AG04450 (cell line): ENCODE measurements around the gene MCL1. TPM values are rescaled to one million over a fixed set of nuclear protein-coding genes. Genes with fewer than 3 reads are reported as not detected.
"Not testable (repeated sequence)": the region's sequence is repeated elsewhere in the genome, so short reads cannot be mapped to it uniquely, and the experiment has no call there.

Source experiments
- CTCF ChIA-PET: fragments of 300-600, 350-600 bp; formaldehyde crosslinking; extraction: SDS; loops from one replicate; lab custom pipeline; 2022; ENCODE audit warnings: antibody characterized with exemption, inconsistent platforms; lab: Charles Lee
- POLR2A ChIA-PET: fragments of 350-600 bp; formaldehyde crosslinking; extraction: SDS; loops from one replicate; lab custom pipeline; 2021; ENCODE audit warnings: antibody characterized with exemption, inconsistent platforms; lab: Yijun Ruan, JAX
- DNase-seq: peaks from one replicate; pipeline ENCODE4 v3.0.0-alpha.2; 2011; ENCODE audit warnings: low read depth, low spot score
- H3K27ac ChIP-seq: one replicate; pipeline ENCODE4 v1.5.1; 2012; ENCODE audit warnings: low read depth, low read length, control low read depth
- H3K27me3 ChIP-seq: one replicate; pipeline ENCODE4 v1.6.0; 2012; ENCODE audit warnings: low read length; ENCODE audit not compliant: control insufficient read depth, insufficient read depth
- H3K4me3 ChIP-seq: 2 replicates; pipeline ENCODE4 v1.5.1; 2011; ENCODE audit warnings: mild to moderate bottlenecking, low read depth, low read length, control low read depth
- H3K9me3 ChIP-seq: 2 replicates; pipeline ENCODE4 v1.5.1; 2012; ENCODE audit warnings: low read length; ENCODE audit not compliant: control insufficient read depth, insufficient read depth
- polyA plus RNA-seq: library from polyadenylated mRNA; depleted of rRNA; stranded (reverse); fragments of >200 nt; gene quantifications from 2 replicates; pipeline ENCODE4 v1.2.3, GENCODE V29; 2011
- TF ChIP-seq, protein P1 (sequence below): IDR thresholded peaks from 2 replicates; pipeline ENCODE4 v1.5.1; 2011; ENCODE audit warnings: low read depth, low read length, control low read depth, inconsistent platforms

Gene MCL1
- polyA plus RNA-seq, 1 experiment: 138 TPM

DNA sequence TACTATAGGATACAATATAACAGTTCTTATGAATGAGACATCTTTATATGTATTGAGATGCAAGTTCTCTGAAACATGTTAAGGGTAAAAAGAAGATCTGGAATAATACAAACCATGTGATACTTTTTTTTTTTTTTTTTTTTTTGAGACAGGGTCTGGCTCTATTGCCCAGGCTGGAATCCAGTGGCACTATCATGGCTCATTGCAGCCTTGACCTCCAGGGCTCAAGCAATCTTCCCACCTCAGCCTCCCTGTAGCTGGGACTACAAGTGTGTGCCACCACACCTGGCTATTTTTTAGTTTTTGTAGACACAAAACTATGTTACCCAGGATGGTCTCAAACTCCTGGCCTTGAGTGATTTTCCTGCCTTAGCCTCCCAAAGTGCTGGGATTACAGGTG is 22.1 kb upstream of the MCL1 start:
- TF ChIP-seq, protein P1, sequence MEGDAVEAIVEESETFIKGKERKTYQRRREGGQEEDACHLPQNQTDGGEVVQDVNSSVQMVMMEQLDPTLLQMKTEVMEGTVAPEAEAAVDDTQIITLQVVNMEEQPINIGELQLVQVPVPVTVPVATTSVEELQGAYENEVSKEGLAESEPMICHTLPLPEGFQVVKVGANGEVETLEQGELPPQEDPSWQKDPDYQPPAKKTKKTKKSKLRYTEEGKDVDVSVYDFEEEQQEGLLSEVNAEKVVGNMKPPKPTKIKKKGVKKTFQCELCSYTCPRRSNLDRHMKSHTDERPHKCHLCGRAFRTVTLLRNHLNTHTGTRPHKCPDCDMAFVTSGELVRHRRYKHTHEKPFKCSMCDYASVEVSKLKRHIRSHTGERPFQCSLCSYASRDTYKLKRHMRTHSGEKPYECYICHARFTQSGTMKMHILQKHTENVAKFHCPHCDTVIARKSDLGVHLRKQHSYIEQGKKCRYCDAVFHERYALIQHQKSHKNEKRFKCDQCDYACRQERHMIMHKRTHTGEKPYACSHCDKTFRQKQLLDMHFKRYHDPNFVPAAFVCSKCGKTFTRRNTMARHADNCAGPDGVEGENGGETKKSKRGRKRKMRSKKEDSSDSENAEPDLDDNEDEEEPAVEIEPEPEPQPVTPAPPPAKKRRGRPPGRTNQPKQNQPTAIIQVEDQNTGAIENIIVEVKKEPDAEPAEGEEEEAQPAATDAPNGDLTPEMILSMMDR: no peak
- Histone ChIP-seq H3K27ac (no peak overlapping the region), H3K4me3 (no peak overlapping the region), H3K9me3 (no peaks in the 10 kb centered on the region), H3K27me3 (no peaks in the 10 kb centered on the region)
- DNase-seq: no peak
- ChIA-PET CTCF (no interaction called here), POLR2A (no interaction called here)

DNA sequence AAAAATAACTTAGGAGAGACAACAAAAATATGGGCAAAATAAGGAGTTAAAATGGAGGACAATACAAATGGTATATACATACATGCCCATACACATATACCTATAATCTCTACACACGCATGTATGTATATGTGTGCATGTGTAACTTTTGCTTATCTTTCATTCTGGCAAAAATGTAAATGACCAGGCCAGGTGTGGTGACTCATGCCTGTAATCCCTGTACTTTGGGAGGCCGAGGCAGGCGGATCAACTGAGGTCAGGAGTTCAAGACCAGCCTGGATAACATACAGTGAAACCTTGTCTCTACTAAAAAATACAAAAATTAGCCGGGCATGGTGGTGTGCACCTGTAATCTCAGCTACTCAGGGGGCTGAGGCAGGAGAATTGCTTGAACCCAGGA is 18.9 kb upstream of the MCL1 start:
- CTCF ChIA-PET, H3K27me3 ChIP-seq: not testable (repeated sequence)
- POLR2A ChIA-PET: interaction anchor here (2.3 kb wide), 1 partner anchor 18 kb away, joined by 9 read pairs; the partner anchor contains the start of gene MCL1

DNA sequence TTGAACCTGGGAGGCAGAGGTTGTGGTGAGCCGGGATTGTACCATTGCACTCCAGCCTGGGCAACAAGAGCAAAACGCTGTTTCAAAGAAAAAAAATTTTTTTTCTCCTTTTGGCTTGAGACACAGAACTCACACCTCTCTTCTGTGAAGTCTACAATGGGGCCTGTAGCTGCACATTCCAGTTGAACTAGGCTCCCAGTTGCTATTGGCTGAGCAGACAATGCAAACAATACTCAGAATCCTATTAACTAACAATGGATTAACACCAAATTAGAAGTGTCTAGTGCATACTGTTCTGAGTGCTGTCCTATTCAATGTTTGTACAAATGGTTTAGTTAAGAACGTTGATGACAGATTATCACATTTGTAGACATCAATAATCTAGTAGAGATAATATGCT is 17.6 kb upstream of the MCL1 start:
- POLR2A ChIA-PET: interaction anchor here (1.1 to 2.3 kb wide), 2 partner anchors 17 to 32 kb away, joined by 5 to 9 read pairs; partner anchors contain the start of genes ENSA and MCL1
- DNase-seq: no peak
- Histone ChIP-seq H3K9me3 (no peaks in the 10 kb centered on the region), H3K4me3 (no peak overlapping the region), H3K27me3 (no peaks in the 10 kb centered on the region), H3K27ac (no peak overlapping the region)
- CTCF ChIA-PET: no interaction called here
- TF ChIP-seq, protein P1: no peak

More for the DNA sequence above, 18.9 kb upstream of the MCL1 start:
- not testable (repeated sequence) for H3K4me3 ChIP-seq, H3K9me3 ChIP-seq, DNase-seq, H3K27ac ChIP-seq

DNA sequence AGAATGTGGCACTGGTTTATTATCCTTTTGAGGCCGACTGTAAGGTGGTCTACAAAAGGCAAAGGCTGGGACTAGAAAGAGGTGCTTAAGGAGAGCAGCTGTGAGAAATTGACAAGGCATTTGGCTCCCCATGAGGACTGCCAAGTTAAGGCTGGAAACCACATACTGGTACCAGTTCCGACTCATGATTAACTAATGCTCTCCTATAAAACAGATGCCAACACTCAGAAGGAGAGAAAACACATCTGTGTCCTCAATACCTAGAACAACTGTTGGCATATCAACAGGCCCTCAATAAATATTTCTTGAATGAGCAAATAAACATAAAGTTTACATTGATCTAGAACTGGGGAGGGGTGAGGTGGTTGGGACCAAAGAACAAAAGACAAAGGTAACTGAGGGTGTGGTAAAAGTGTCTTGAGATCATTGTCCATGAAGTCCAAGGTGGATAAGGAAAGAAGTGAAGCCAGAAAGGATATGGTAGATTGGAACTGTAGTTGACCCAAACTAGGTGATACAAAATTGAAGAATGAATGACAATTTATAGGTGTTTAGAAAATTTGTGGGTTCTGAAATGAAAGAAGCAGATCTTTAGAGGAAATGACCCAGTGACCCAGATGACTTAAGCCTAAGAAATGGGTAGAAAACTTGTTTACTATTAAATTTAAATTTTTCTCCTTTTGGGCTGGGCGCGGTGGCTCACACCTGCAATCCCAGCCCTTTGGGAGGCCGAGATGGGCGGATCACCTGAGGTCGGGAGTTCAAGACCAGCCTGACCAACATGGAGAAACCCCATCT is 16.9 kb upstream of the MCL1 start:
- H3K4me3 ChIP-seq: no peak overlapping the region
- H3K9me3 ChIP-seq: no peaks in the 10 kb centered on the region
- TF ChIP-seq, protein P1: no peak
- CTCF ChIA-PET: no interaction called here
- no peaks in the 10 kb centered on the region for H3K27me3 ChIP-seq
- H3K27ac ChIP-seq: no peak overlapping the region
- POLR2A ChIA-PET: interaction anchor here (2.3 kb wide), 1 partner anchor 16 kb away, joined by 9 read pairs; the partner anchor contains the start of gene MCL1
- DNase-seq: no peak

DNA sequence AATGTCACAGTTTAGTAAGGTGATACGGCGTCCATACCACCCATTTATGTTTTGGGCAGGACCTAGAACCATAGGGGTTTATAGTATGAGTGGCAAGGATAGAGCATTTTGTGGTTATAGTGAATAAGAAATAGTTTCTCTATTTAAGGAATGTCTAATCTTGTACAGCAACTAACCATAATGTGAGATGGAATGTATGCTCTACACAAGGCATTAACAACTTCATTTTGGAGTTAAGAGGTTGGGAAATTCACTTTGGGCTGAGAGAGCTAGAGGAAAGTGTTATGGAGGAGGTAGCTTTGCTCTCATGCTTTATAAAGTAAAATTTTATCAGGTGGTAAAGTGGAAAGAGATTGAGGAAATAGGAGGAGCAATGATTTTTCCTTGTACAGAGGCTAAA is 3.0 kb upstream of the MCL1 start:
- H3K9me3 ChIP-seq: peaks cover 3% of the 10 kb centered on the region; the same call in 1 of the 2 replicates
- DNase-seq: no peak
- TF ChIP-seq, protein P1: no peak
- ChIA-PET CTCF (interaction anchor here (0.9 kb wide), 1 partner anchor 22 kb away, joined by 3 read pairs; no protein-coding TSS in a partner anchor), POLR2A (interaction anchor here (0.6 kb wide), 1 partner anchor 571 kb away, joined by 3 read pairs; no protein-coding TSS in a partner anchor)
- no peaks in the 10 kb centered on the region for H3K27me3 ChIP-seq
- no peak overlapping the region for H3K4me3 ChIP-seq
- no peak overlapping the region for H3K27ac ChIP-seq

DNA sequence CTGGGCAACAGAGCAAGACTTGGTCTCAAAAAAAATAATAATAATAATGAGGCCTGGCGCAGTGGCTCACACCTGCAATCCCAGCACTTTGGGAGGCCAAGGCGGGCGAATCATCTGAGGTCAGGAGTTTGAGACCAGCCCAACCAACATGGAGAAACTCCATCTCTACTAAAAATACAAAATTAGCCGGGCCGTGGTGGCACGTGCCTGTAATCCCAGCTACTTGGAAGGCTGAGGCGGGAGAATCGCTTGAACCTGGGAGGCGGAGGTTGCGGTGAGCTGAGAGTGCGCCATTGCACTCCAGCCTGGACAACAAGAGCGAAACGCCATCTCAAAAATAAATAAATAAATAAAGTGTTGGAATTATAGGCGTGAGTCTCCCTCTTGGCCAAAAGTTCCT is 2.6 kb upstream of the MCL1 start:
- not testable (repeated sequence) for DNase-seq, H3K9me3 ChIP-seq, H3K27me3 ChIP-seq, H3K4me3 ChIP-seq, H3K27ac ChIP-seq
- CTCF ChIA-PET: interaction anchor here (0.9 kb wide), 1 partner anchor 21 kb away, joined by 3 read pairs; no protein-coding TSS in a partner anchor
- POLR2A ChIA-PET: interaction anchor here (0.6 kb wide), 1 partner anchor 572 kb away, joined by 3 read pairs; no protein-coding TSS in a partner anchor

DNA sequence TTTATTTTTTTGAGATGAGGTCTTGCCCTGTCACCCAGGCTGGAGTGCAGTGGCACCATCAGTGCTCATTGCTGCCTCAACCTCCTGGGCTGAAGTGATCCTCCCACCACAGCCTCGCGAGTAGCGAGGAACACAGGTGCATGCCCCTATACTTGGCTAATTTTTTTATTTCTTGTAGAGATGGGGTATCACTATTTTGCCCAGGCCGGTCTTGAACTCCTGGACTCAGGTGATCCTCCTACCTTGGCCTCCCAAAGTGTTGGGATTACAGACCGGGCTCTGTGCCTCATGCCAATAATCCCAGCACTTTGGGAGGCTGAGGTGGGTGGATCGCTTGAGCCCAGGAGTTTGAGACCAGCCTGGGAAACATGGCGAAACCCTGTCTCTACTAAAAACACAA is 2.0 kb upstream of the MCL1 start:
- DNase-seq, H3K9me3 ChIP-seq, H3K27ac ChIP-seq, H3K4me3 ChIP-seq, H3K27me3 ChIP-seq, POLR2A ChIA-PET: not testable (repeated sequence)
- CTCF ChIA-PET: interaction anchor here (7.0 kb wide), 1 partner anchor 20 kb away, joined by 59 read pairs; no protein-coding TSS in a partner anchor

DNA sequence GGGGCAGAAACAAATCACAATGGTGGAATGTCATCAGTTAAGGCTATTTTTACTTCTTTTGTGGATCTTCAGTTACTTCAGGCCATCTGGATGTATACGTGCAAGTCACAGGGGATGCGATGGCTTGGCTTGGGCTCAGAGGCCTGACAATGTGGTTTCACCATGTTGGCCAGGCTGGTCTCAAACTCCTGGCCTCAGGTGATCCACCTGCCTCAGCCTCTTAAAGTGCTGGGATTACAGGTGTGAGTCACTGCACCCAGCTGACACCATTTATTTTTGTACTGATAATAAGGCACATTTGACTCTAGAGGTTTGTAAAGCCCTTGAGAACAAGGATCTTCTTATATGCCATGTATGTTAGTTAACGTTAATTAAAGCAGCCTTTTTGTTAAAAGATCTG is 1.6 kb upstream of the MCL1 start:
- CTCF ChIA-PET: interaction anchor here (7.0 kb wide), 1 partner anchor 20 kb away, joined by 59 read pairs; no protein-coding TSS in a partner anchor
- H3K27ac ChIP-seq, H3K27me3 ChIP-seq, DNase-seq, H3K4me3 ChIP-seq, H3K9me3 ChIP-seq, POLR2A ChIA-PET: not testable (repeated sequence)
